GM21423 (cell line): Measurements from ENCODE around the gene LMOD1.
"Not testable (repeated sequence)": the region's sequence is repeated elsewhere in the genome, so short reads cannot be mapped to it uniquely, and the experiment has no call there.

ENCODE experiments used
- ATAC-seq: cut with Tn5 transposase; IDR thresholded peaks from one replicate; pipeline ENCODE4 v1.9.1; 2021; ENCODE audit warnings: mild to moderate bottlenecking, moderate library complexity; ENCODE audit not compliant: unreplicated experiment

LMOD1 gene

GRCh38 chr1:201946224-201946908, at the start of gene LMOD1:
TSS of gene LMOD1 (minus strand) at chr1:201946548. CDS start at chr1:201946340, 208 bp downstream.
- no peak for ATAC-seq

- ATAC-seq = no peak
Measured at GRCh38 chr1:201990427-201990826, 44.1 kb upstream of the LMOD1 start.

- no peak for ATAC-seq
Measured at GRCh38 chr1:201989354-201990128, 43.2 kb upstream of the LMOD1 start.

- no peak for ATAC-seq
Measured at GRCh38 chr1:201988601-201989000, 42.3 kb upstream of the LMOD1 start.

- no peak for ATAC-seq
Measured at GRCh38 chr1:201985355-201985754, 39.0 kb upstream of the LMOD1 start.

GRCh38 chr1:201984446-201984845, 38.1 kb upstream of the LMOD1 start:
- ATAC-seq = no peak

GRCh38 chr1:201983380-201983805, 37.0 kb upstream of the LMOD1 start:
- no peak for ATAC-seq

GRCh38 chr1:201982623-201983379, 36.5 kb upstream of the LMOD1 start, which contains the start of gene RNPEP:
TSS of gene RNPEP (plus strand) at chr1:201982648. CDS start at chr1:201982667, 19 bp downstream.
- peak; percentile 66 for ATAC-seq

- peak; percentile 10 for ATAC-seq
Measured at GRCh38 chr1:201982082-201982622, 35.8 kb upstream of the LMOD1 start.

- no peak for ATAC-seq
Measured at GRCh38 chr1:201970334-201971159, 24.2 kb upstream of the LMOD1 start.

- no peak for ATAC-seq
Measured at GRCh38 chr1:201968202-201968925, 22.0 kb upstream of the LMOD1 start.

GRCh38 chr1:201966171-201966570, 19.8 kb upstream of the LMOD1 start:
- no peak for ATAC-seq

- no peak for ATAC-seq
Measured at GRCh38 chr1:201964261-201964660, 17.9 kb upstream of the LMOD1 start.

- not testable (repeated sequence) for ATAC-seq
Measured at GRCh38 chr1:201962382-201962781, 16.0 kb upstream of the LMOD1 start.

GRCh38 chr1:201958348-201958747, 12.0 kb upstream of the LMOD1 start:
- no peak for ATAC-seq

- no peak for ATAC-seq
Measured at GRCh38 chr1:201955729-201956143, 9.4 kb upstream of the LMOD1 start.

GRCh38 chr1:201955009-201955728, 8.8 kb upstream of the LMOD1 start, which contains the start of gene TIMM17A:
TSS of gene TIMM17A (plus strand) at chr1:201955503. CDS start at chr1:201955527, 24 bp downstream.
- peak; percentile 99 for ATAC-seq

- no peak for ATAC-seq
Measured at GRCh38 chr1:201954263-201955008, 8.1 kb upstream of the LMOD1 start.
